MM.1S (cell line): Measurements from ENCODE around the gene C13orf46.

ENCODE experiments used
- DNase-seq: peaks from one replicate; pipeline ENCODE4 v3.0.0-alpha.2; 2015
- H2AFZ ChIP-seq: fragments of 300-600 bp; sonication (generic); 2 replicates; pipeline ENCODE4 v1.6.0; 2016; ENCODE audit warnings: antibody characterized with exemption, low read length
- H3F3A ChIP-seq: fragments of 300-600 bp; sonication (generic); 2 replicates; pipeline ENCODE4 v1.6.1; 2016; ENCODE audit warnings: mild to moderate bottlenecking, antibody characterized with exemption, low read length, moderate library complexity, mixed read lengths; ENCODE audit not compliant: insufficient read depth
- H3K27ac ChIP-seq: fragments of 300-600 bp; sonication (generic); 2 replicates; pipeline ENCODE4 v1.5.1; 2016; ENCODE audit warnings: mild to moderate bottlenecking, low read length
- H3K27me3 ChIP-seq: fragments of 300-600 bp; sonication (generic); replicated peaks from 2 replicates; pipeline ENCODE4 v1.6.0; 2016; ENCODE audit warnings: low read length; ENCODE audit not compliant: insufficient read depth
- H3K36me3 ChIP-seq: fragments of 300-600 bp; sonication (generic); replicated peaks from 2 replicates; pipeline ENCODE4 v1.6.1; 2016; ENCODE audit warnings: mild to moderate bottlenecking, low read length, mixed read lengths; ENCODE audit not compliant: insufficient read depth
- H3K4me1 ChIP-seq: fragments of 300-600 bp; sonication (generic); 2 replicates; pipeline ENCODE4 v1.6.1; 2016; ENCODE audit warnings: low read length, mixed read lengths
- H3K4me2 ChIP-seq: fragments of 300-600 bp; sonication (generic); 2 replicates; pipeline ENCODE4 v1.6.0; 2016; ENCODE audit warnings: low read depth, low read length
- H3K4me3 ChIP-seq: fragments of 300-600 bp; sonication (generic); 2 replicates; pipeline ENCODE4 v1.5.1; 2016; ENCODE audit warnings: low read length, mixed read lengths
- H3K79me2 ChIP-seq: fragments of 300-600 bp; sonication (generic); 2 replicates; pipeline ENCODE4 v1.6.1; 2016; ENCODE audit warnings: mixed run types, low read length, mixed read lengths
- H3K9ac ChIP-seq: fragments of 300-600 bp; sonication (generic); 2 replicates; pipeline ENCODE4 v1.6.1; 2016; ENCODE audit warnings: low read length, mixed read lengths
- H3K9me2 ChIP-seq: fragments of 300-600 bp; sonication (generic); replicated peaks from 2 replicates; pipeline ENCODE4 v1.6.1; 2016; ENCODE audit warnings: mild to moderate bottlenecking, low read length, mixed read lengths; ENCODE audit not compliant: insufficient read depth
- H3K9me3 ChIP-seq: fragments of 300-600 bp; sonication (generic); replicated peaks from 2 replicates; pipeline ENCODE4 v1.6.1; 2016; ENCODE audit warnings: mild to moderate bottlenecking, low read length, mixed read lengths; ENCODE audit not compliant: insufficient read depth
- H4K20me1 ChIP-seq: fragments of 300-600 bp; sonication (generic); 2 replicates; pipeline ENCODE4 v1.6.1; 2016; ENCODE audit warnings: mild to moderate bottlenecking, low read length, moderate library complexity, mixed read lengths; ENCODE audit not compliant: insufficient read depth
- CTCF ChIP-seq: fragments of 300-600 bp; sonication (generic); IDR thresholded peaks from 2 replicates; pipeline ENCODE4 v1.5.1; 2016; ENCODE audit warnings: antibody characterized with exemption, low read length, mixed read lengths
- EZH2 ChIP-seq: fragments of 300-600 bp; sonication (generic); optimal IDR thresholded peaks from 2 replicates; pipeline ENCODE3; 2017; ENCODE audit warnings: low read depth, mild to moderate bottlenecking, antibody characterized with exemption, low read length, mixed read lengths
- EZH2phosphoT487 ChIP-seq: fragments of 300-600 bp; sonication (generic); IDR thresholded peaks from 2 replicates; pipeline ENCODE4 v1.6.1; 2018; ENCODE audit warnings: antibody characterized with exemption, low read length

C13orf46 gene

GRCh38 chr13:113929628-113930615 lies 44.0 kb downstream of the C13orf46 start:
- H3F3A ChIP-seq, result peaks cover 2% of the 10 kb centered on the region; the same call in 1 of the 2 replicates
- no peak overlapping the region for H3K9ac ChIP-seq
- H2AFZ ChIP-seq, result no peak overlapping the region
- H3K36me3 ChIP-seq, result no peaks in the 10 kb centered on the region
- H3K27ac ChIP-seq, result no peak overlapping the region
- H3K79me2 ChIP-seq, result no peaks in the 10 kb centered on the region
- no peaks in the 10 kb centered on the region for H3K9me2 ChIP-seq
- H3K4me2 ChIP-seq, result no peak overlapping the region
- H3K4me1 ChIP-seq, result peaks cover 10% of the 10 kb centered on the region
- H3K9me3 ChIP-seq, result no peaks in the 10 kb centered on the region
- no peaks in the 10 kb centered on the region for H4K20me1 ChIP-seq
- DNase-seq, result no peak
- no peaks in the 10 kb centered on the region for H3K27me3 ChIP-seq
- no peak overlapping the region for H3K4me3 ChIP-seq
- no peak for TF ChIP-seq EZH2
- no peak for TF ChIP-seq CTCF
- TF ChIP-seq EZH2phosphoT487, result no peak

- no peak overlapping the region for H3K4me3 ChIP-seq
These were observed 44.9 kb downstream of the C13orf46 start for GRCh38 chr13:113928685-113929627.

More at GRCh38 chr13:113928685-113929627, 44.9 kb downstream of the C13orf46 start:
- Histone ChIP-seq H3K36me3 (no peaks in the 10 kb centered on the region), H3K4me2 (no peak overlapping the region), H3K9me3 (no peaks in the 10 kb centered on the region), H3F3A (peaks cover 2% of the 10 kb centered on the region; the same call in 1 of the 2 replicates), H3K4me1 (peaks cover 10% of the 10 kb centered on the region), H3K27me3 (no peaks in the 10 kb centered on the region), H3K9me2 (no peaks in the 10 kb centered on the region), H3K27ac (no peak overlapping the region), H3K9ac (no peak overlapping the region), H4K20me1 (no peaks in the 10 kb centered on the region), H2AFZ (no peak overlapping the region), H3K79me2 (no peaks in the 10 kb centered on the region)
- no peak for DNase-seq
- TF ChIP-seq EZH2 (no peak), CTCF (no peak), EZH2phosphoT487 (no peak)
